RWPE2 (cell line): Measurements from ENCODE around the gene CLASP1.
A peak's percentile ranks its signal among the peaks of the same experiment; 100 is the strongest.

ENCODE experiments used
- ATAC-seq: fragments of 200-7000 bp; cut with Tn5 transposase; 3 replicates; pipeline ENCODE4 v1.9.1; 2021; ENCODE audit warnings: low read depth
- DNase-seq: peaks from one replicate; pipeline ENCODE4 v3.0.0-alpha.2; 2020; ENCODE audit warnings: low spot score
- H3K27ac ChIP-seq: fragments of 450-650 bp; 2 replicates; pipeline ENCODE4 v1.5.1; 2017; ENCODE audit warnings: mild to moderate bottlenecking; ENCODE audit not compliant: poor library complexity, severe bottlenecking
- H3K27me3 ChIP-seq: fragments of 250-450 bp; sonication (Bioruptor Pico); 2 replicates; pipeline ENCODE4 v1.5.1; 2021; ENCODE audit warnings: mild to moderate bottlenecking, moderate library complexity; ENCODE audit not compliant: insufficient read depth, poor library complexity, severe bottlenecking
- H3K36me3 ChIP-seq: fragments of 250-450 bp; sonication (Bioruptor Pico); 2 replicates; pipeline ENCODE4 v1.5.1; 2020; ENCODE audit warnings: low read depth, mild to moderate bottlenecking, moderate library complexity
- H3K4me1 ChIP-seq: fragments of 250-450 bp; sonication (Bioruptor Pico); 2 replicates; pipeline ENCODE4 v1.5.1; 2021; ENCODE audit warnings: mild to moderate bottlenecking, moderate library complexity; ENCODE audit not compliant: insufficient read depth, poor library complexity, severe bottlenecking
- H3K4me3 ChIP-seq: fragments of 250-450 bp; sonication (Bioruptor Pico); 2 replicates; pipeline ENCODE4 v1.5.1; 2021; ENCODE audit warnings: mild to moderate bottlenecking, moderate library complexity; ENCODE audit not compliant: severe bottlenecking
- H3K9me3 ChIP-seq: fragments of 250-450 bp; sonication (Bioruptor Pico); 2 replicates; pipeline ENCODE4 v1.5.1; 2021; ENCODE audit warnings: mild to moderate bottlenecking, moderate library complexity; ENCODE audit not compliant: severe bottlenecking
- TF ChIP-seq, protein P1 (sequence below): fragments of 450-650 bp; IDR thresholded peaks from one replicate; pipeline ENCODE4 v1.5.1; 2017; ENCODE audit warnings: mild to moderate bottlenecking, moderate library complexity; ENCODE audit not compliant: poor library complexity, severe bottlenecking

CLASP1 gene

DNA sequence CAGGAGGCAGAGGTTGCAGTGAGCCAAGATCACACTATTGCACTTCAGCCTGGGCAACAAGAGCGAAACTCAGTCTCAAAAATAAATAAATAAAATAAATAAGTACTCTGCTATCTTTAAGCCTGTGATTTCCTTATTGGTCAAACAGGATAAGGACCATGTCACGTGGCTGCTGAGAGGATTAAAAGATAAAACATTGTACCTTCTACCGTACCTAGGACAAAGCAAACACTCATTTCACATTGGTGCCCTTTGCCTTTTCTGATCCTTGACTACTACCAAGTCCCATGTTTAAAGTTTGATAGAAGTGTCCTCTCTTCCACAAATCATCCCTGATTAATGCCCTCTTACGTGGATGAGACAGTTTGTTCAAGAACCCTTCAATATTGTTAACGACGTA is 244.0 kb downstream of the CLASP1 start:
- no peaks in the 10 kb centered on the region for H3K4me1 ChIP-seq
- H3K36me3 ChIP-seq = peaks cover 100% of the 10 kb centered on the region
- H3K27ac ChIP-seq = no peak overlapping the region
- TF ChIP-seq, protein P1, sequence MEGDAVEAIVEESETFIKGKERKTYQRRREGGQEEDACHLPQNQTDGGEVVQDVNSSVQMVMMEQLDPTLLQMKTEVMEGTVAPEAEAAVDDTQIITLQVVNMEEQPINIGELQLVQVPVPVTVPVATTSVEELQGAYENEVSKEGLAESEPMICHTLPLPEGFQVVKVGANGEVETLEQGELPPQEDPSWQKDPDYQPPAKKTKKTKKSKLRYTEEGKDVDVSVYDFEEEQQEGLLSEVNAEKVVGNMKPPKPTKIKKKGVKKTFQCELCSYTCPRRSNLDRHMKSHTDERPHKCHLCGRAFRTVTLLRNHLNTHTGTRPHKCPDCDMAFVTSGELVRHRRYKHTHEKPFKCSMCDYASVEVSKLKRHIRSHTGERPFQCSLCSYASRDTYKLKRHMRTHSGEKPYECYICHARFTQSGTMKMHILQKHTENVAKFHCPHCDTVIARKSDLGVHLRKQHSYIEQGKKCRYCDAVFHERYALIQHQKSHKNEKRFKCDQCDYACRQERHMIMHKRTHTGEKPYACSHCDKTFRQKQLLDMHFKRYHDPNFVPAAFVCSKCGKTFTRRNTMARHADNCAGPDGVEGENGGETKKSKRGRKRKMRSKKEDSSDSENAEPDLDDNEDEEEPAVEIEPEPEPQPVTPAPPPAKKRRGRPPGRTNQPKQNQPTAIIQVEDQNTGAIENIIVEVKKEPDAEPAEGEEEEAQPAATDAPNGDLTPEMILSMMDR = no peak
- H3K9me3 ChIP-seq = no peaks in the 10 kb centered on the region
- no peak overlapping the region for H3K4me3 ChIP-seq
- no peaks in the 10 kb centered on the region for H3K27me3 ChIP-seq
- no peak for DNase-seq
- no peak for ATAC-seq

DNA sequence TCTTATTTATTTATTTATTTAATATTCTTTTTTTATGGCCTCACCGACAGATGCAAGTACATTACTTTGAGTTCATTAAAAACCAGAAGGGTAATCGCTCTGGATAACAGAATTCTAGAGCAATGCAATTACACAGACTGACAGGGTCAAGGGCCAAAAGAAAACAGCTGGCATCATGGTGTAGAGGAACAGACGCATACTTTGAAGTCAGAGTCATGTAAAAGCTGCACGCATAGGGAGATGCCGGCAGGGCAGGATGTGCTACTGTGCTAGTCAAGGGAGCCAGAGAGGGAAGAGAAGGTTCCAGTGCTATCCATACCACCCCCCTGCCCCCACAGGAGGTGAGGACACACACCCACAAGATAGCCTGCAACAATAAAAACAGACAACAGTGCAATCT is 249.1 kb downstream of the CLASP1 start:
- DNase-seq (no peak), ATAC-seq (no peak)
- H3K36me3 ChIP-seq = peaks cover 86% of the 10 kb centered on the region
- H3K27me3 ChIP-seq = no peaks in the 10 kb centered on the region
- H3K4me1 ChIP-seq = no peaks in the 10 kb centered on the region
- no peak overlapping the region for H3K4me3 ChIP-seq
- TF ChIP-seq, protein P1 = no peak
- H3K27ac ChIP-seq = no peak overlapping the region
- no peaks in the 10 kb centered on the region for H3K9me3 ChIP-seq

DNA sequence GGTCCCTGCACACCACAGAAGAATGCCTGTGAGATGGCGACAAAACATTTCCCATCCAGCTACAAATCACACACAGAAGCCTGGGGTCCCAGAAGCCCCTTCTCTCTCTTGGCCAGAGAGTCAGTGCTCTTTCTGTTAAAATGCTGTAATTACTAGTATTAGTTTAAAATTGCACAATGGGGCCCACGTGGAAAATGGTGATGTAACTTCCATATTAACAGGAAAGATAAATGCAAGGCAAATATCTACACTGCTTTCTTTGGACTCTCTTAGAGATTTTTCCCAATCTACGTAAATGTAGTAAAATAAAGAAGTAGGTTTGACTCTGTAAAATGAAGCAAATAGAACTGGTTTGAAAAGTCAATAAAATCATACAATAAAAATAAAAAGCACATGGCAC is 250.4 kb downstream of the CLASP1 start:
- Histone ChIP-seq H3K27ac (no peak overlapping the region), H3K36me3 (peaks cover 86% of the 10 kb centered on the region), H3K9me3 (no peaks in the 10 kb centered on the region), H3K27me3 (no peaks in the 10 kb centered on the region), H3K4me1 (no peaks in the 10 kb centered on the region), H3K4me3 (no peak overlapping the region)
- no peak for ATAC-seq
- TF ChIP-seq, protein P1 = no peak
- DNase-seq = no peak

DNA sequence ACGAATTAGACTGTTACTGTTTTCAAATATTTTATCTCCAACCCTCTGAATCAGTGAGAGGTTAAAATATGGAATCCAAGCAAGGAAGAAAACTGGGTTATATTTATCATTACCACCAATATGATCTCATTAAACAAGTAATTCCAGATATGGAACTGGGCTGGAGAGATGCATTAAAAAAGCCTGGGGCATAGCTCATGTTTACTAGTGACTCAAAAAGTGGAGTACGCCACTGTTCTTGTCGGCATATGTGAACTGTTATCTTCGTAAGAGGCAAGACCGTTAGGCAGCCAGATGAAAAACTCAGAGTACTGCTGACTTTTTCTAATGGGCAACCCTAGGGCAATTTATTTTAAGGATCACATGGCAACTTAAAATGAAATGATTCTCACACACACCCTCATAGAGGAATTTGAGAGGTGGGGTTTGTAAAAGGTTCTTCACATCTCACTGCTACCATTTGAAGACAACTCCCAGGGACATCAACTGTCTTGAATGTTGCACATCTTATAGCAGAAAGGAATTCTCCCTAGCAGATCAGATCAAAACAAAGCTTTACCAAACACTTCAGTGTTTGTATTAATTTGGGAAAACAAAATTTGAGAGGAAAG is 259.1 kb downstream of the CLASP1 start:
- H3K9me3 ChIP-seq = no peaks in the 10 kb centered on the region
- ATAC-seq (no peak), DNase-seq (no peak)
- TF ChIP-seq, protein P1 = no peak
- peaks cover 89% of the 10 kb centered on the region for H3K36me3 ChIP-seq
- H3K27ac ChIP-seq = no peak overlapping the region
- no peaks in the 10 kb centered on the region for H3K27me3 ChIP-seq
- no peak overlapping the region for H3K4me3 ChIP-seq
- H3K4me1 ChIP-seq = peaks cover 8% of the 10 kb centered on the region

DNA sequence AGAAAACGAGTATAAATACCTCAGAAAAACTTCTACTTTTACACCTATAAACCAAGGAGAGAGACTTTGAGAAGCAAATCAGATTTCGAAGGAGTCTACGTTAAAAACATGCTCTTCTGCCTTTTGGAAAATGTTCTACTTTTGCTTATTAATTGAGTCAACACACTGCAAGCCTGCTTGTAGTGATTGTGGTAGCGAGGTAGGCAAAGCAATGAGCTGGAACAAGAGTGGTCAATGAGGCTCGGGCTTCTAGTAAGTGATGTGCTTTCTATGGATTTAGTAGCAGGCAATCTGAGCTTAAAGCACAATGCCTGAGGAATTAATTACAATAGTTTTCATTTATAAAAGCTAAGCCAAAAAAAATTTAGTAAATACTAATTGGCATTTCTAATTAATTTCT is 260.9 kb downstream of the CLASP1 start:
- H3K4me3 ChIP-seq = no peak overlapping the region
- peak overlapping the region; percentile 9 for H3K27ac ChIP-seq
- DNase-seq (no peak), ATAC-seq (no peak)
- H3K36me3 ChIP-seq = peaks cover 92% of the 10 kb centered on the region
- H3K27me3 ChIP-seq = no peaks in the 10 kb centered on the region
- peaks cover 8% of the 10 kb centered on the region for H3K4me1 ChIP-seq
- H3K9me3 ChIP-seq = no peaks in the 10 kb centered on the region
- TF ChIP-seq, protein P1 = no peak
